Prostate gland (tissue), 2 donors: ENCODE results near the gene UNC5A. TPM values are rescaled to one million over a fixed set of nuclear protein-coding genes. Genes with fewer than 3 reads are reported as not detected.
A peak's percentile ranks its signal among the peaks of the same experiment; 100 is the strongest.

Experiments used
- DNase-seq: peaks from one replicate; pipeline ENCODE4 v3.0.0-alpha.2; 2019; ENCODE audit warnings: low spot score
- H3K27ac ChIP-seq, 2 donors: fragments of 200-600 bp; sonication (generic); 2 replicates each; pipeline ENCODE4 v1.5.1; 2017 to 2019
- H3K27me3 ChIP-seq: fragments of 200-600 bp; sonication (generic); replicated peaks from 2 replicates; pipeline ENCODE4 v1.5.1; 2019; ENCODE audit not compliant: insufficient read depth
- H3K36me3 ChIP-seq, 2 donors: fragments of 200-600 bp; sonication (generic); 1 replicate in 1 of 2; 2 replicates in 1 of 2; pipeline versions ENCODE4 v1.5.1 to v1.8.1; 2017 to 2019
- H3K4me1 ChIP-seq: fragments of 200-600 bp; sonication (generic); replicated peaks from 2 replicates; pipeline ENCODE4 v1.5.1; 2019
- H3K4me3 ChIP-seq, 2 donors: fragments of 200-600 bp; sonication (generic); 2 replicates each; pipeline ENCODE4 v1.5.1; 2017 to 2019
- H3K9me3 ChIP-seq: fragments of 200-600 bp; sonication (generic); 2 replicates; pipeline ENCODE4 v1.5.1; 2017
- CTCF ChIP-seq, 4 experiments: fragments of 200-600 bp in 2 of 4; fragments of 450-650 bp in 2 of 4; sonication (generic) in 2 of 4; IDR thresholded peaks; 1 replicate in 3 of 4; 2 replicates in 1 of 4; pipeline ENCODE4 v1.5.1; 2016 to 2019; ENCODE audit warnings: antibody characterized with exemption in 4 of 4, mild to moderate bottlenecking in 2 of 4, moderate library complexity in 2 of 4
- POLR2A ChIP-seq: fragments of 450-650 bp; IDR thresholded peaks from one replicate; pipeline ENCODE4 v1.6.1; 2016; ENCODE audit warnings: antibody characterized with exemption, mild to moderate bottlenecking
- POLR2AphosphoS5 ChIP-seq: sonication (generic); formaldehyde crosslinking; IDR thresholded peaks from one replicate; pipeline ENCODE4 v1.6.1; 2017; ENCODE audit warnings: antibody characterized with exemption
- WGBS: methylation state at CpG from one replicate; pipeline ENCODE4 v1.1.5; 2018; 5-methylcytosine and 5-hydroxymethylcytosine counted together
- intact Hi-C: fragments of 100-400 bp; cut with DNase I; formaldehyde crosslinking; loops from one replicate; pipeline ENCODE4 v1.14.2; 2022
- total RNA-seq, 2 donors: library from RNA; depleted of rRNA; stranded (reverse); fragments of >200 nt; gene quantifications; one replicate each; pipeline ENCODE4 v1.1.0, GENCODE V29; 2016

The UNC5A gene
- total RNA-seq, 2 donors from 2014 or later, result 0.18 to 1.5 TPM

- no peak for TF ChIP-seq CTCF (IDR thresholded peaks at IDR 0.05)
- no peak for TF ChIP-seq POLR2AphosphoS5
- no peak for TF ChIP-seq POLR2A
- Histone ChIP-seq H3K27me3 (no peaks in the 10 kb centered on the region), H3K4me3 (no peak overlapping the region), H3K4me1 (no peaks in the 10 kb centered on the region), H3K9me3 (no peaks in the 10 kb centered on the region), H3K36me3 (no peaks in the 10 kb centered on the region), H3K27ac (no peak overlapping the region)
- WGBS, result 76% methylated on average over 7 of the region's 9 CpGs
- intact Hi-C loops, result no loop called here
- no peak for DNase-seq
Observed at GRCh38 chr5:176891331-176891958, 81.1 kb downstream of the UNC5A start.

GRCh38 chr5:176892663-176893062 is 82.3 kb downstream of the UNC5A start:
- Histone ChIP-seq H3K36me3 (no peaks in the 10 kb centered on the region), H3K4me1 (no peaks in the 10 kb centered on the region), H3K4me3 (no peak overlapping the region), H3K9me3 (no peaks in the 10 kb centered on the region), H3K27me3 (no peaks in the 10 kb centered on the region), H3K27ac (no peak overlapping the region)
- DNase-seq, result no peak
- intact Hi-C loops, result no loop called here
- TF ChIP-seq POLR2A (no peak), CTCF (IDR thresholded peaks at IDR 0.05) (no peak), POLR2AphosphoS5 (no peak)
- WGBS, result 74% methylated on average over 3 of the region's 3 CpGs

GRCh38 chr5:176894298-176894697 is 83.9 kb downstream of the UNC5A start:
- no peak overlapping the region for H3K27ac ChIP-seq
- intact Hi-C loops, result no loop called here
- no peaks in the 10 kb centered on the region for H3K4me1 ChIP-seq
- 86% methylated on average over 6 of the region's 6 CpGs for whole genome bisulfite sequencing
- no peaks in the 10 kb centered on the region for H3K9me3 ChIP-seq
- no peaks in the 10 kb centered on the region for H3K36me3 ChIP-seq
- no peak overlapping the region for H3K4me3 ChIP-seq
- TF ChIP-seq POLR2AphosphoS5, result no peak
- no peak for TF ChIP-seq POLR2A
- no peak for TF ChIP-seq CTCF (IDR thresholded peaks at IDR 0.05)
- no peak for DNase-seq
- no peaks in the 10 kb centered on the region for H3K27me3 ChIP-seq

- H3K9me3 ChIP-seq, result no peaks in the 10 kb centered on the region
- no peaks in the 10 kb centered on the region for H3K36me3 ChIP-seq
- intact Hi-C loops, result no loop called here
- no peak overlapping the region for H3K4me3 ChIP-seq
- H3K27ac ChIP-seq, result no peak overlapping the region
- WGBS, result 74% methylated on average over 4 of the region's 4 CpGs
- no peak for TF ChIP-seq POLR2AphosphoS5
- TF ChIP-seq CTCF (IDR thresholded peaks at IDR 0.05), result no peak
- TF ChIP-seq POLR2A, result no peak
- no peaks in the 10 kb centered on the region for H3K27me3 ChIP-seq
- DNase-seq, result peak; percentile 2
- H3K4me1 ChIP-seq, result no peaks in the 10 kb centered on the region
Observed at GRCh38 chr5:176895831-176896230, 85.5 kb downstream of the UNC5A start.

- no peaks in the 10 kb centered on the region for H3K9me3 ChIP-seq
- no peak for DNase-seq
- H3K36me3 ChIP-seq, result no peaks in the 10 kb centered on the region
- 63% methylated on average over 3 of the region's 3 CpGs for WGBS
- no peaks in the 10 kb centered on the region for H3K4me1 ChIP-seq
- H3K4me3 ChIP-seq, result no peak overlapping the region
- H3K27ac ChIP-seq, result no peak overlapping the region
- TF ChIP-seq POLR2AphosphoS5 (no peak), CTCF (IDR thresholded peaks at IDR 0.05) (no peak), POLR2A (no peak)
- intact Hi-C loops, result no loop called here
- no peaks in the 10 kb centered on the region for H3K27me3 ChIP-seq
Observed at GRCh38 chr5:176897263-176897662, 86.9 kb downstream of the UNC5A start.
